C4-2B (cell line): Measurements from ENCODE around the gene MYZAP.

Source experiments
- H3K27ac ChIP-seq: fragments of 450-650 bp; 2 replicates; pipeline ENCODE4 v1.5.1; 2017
- ZFX ChIP-seq: fragments of 450-650 bp; IDR thresholded peaks from 2 replicates; pipeline ENCODE4 v1.6.1; 2017
- TF ChIP-seq, protein P1 (sequence below): fragments of 450-650 bp; conservative IDR thresholded peaks from 2 replicates; pipeline ENCODE4 v1.5.1; 2017; ENCODE audit warnings: mild to moderate bottlenecking

Gene MYZAP

DNA sequence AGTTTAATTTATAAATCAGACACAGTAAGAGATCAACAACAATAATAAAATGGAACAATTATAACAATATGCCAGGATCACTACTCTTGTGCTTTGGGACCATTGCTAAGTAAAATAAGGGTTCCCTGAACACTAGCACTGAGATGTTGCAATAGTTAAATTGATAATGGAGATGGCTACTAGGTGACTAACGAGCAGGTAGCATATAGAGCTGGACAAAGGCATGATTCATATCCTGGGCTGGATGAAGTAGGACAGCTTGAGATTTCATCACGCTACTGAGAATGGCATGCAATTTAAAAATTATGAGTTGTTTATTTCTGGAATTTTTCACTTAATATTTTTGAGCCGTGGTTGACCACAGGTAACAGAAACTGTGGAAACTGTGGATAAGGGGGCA, 20.7 kb upstream of the MYZAP start:
- no peak overlapping the region for H3K27ac ChIP-seq
- TF ChIP-seq, protein P1, sequence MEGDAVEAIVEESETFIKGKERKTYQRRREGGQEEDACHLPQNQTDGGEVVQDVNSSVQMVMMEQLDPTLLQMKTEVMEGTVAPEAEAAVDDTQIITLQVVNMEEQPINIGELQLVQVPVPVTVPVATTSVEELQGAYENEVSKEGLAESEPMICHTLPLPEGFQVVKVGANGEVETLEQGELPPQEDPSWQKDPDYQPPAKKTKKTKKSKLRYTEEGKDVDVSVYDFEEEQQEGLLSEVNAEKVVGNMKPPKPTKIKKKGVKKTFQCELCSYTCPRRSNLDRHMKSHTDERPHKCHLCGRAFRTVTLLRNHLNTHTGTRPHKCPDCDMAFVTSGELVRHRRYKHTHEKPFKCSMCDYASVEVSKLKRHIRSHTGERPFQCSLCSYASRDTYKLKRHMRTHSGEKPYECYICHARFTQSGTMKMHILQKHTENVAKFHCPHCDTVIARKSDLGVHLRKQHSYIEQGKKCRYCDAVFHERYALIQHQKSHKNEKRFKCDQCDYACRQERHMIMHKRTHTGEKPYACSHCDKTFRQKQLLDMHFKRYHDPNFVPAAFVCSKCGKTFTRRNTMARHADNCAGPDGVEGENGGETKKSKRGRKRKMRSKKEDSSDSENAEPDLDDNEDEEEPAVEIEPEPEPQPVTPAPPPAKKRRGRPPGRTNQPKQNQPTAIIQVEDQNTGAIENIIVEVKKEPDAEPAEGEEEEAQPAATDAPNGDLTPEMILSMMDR, result no peak
- no peak for TF ChIP-seq ZFX

DNA sequence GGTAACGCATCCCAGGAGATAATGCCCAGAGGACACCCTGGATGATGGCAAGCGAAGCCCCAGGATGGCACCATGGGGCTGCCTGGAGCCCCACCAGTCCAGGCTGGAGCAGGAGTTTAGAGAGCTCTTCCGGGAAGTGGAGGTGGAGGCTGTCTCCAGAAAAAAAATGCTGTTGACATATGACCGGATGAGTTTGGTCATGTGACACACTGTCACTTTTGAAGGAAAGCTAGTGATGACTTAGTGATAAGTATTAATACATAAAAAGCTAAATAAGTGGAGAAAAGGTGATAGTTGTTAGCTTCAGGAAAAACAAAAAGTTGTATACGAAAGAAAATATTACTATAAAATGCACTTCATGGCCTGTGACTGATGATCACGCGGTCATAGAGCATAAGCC, 20.0 kb upstream of the MYZAP start:
- no peak for TF ChIP-seq ZFX
- TF ChIP-seq, protein P1, result no peak
- no peak overlapping the region for H3K27ac ChIP-seq

DNA sequence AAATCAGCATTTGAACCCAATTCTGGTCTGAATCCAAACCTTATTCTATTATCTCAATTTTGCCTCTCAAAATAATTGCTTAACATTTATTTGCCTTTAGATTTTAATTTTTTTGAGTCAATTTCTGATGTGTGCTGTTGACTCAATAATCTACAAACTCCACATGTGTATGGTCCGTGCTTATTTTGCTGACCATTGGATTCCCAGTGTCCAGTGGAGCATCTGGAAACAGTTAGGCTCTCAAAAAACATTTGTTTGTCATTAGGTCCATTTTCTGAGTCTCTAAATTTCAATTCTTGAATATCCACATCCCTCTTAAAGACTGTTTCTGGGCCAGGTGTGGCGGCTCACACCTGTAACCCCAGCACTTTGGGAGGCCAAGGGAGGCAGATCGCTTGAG, 19.2 kb upstream of the MYZAP start:
- H3K27ac ChIP-seq, result no peak overlapping the region
- TF ChIP-seq, protein P1, result no peak
- no peak for TF ChIP-seq ZFX

DNA sequence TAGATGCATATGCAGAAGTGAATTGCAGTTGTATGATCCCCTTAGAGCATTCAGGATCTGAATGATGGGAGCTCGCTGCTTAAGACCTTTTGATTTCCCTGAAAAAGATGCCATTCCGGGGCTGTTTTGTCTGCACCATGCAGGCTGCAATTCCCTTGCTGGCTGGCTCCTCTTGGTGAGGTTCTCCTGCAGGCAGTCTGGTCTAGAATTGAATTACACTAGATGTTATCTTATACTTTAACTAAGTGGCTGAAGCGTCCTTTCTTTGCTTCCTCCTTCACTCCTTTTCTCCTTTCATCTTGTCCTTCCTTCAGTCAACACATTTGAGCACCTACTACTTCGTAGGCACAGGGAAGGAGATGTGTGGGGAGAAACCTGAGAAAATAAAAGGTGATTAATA, 18.6 kb upstream of the MYZAP start:
- H3K27ac ChIP-seq, result no peak overlapping the region
- no peak for TF ChIP-seq ZFX
- TF ChIP-seq, protein P1, result no peak

DNA sequence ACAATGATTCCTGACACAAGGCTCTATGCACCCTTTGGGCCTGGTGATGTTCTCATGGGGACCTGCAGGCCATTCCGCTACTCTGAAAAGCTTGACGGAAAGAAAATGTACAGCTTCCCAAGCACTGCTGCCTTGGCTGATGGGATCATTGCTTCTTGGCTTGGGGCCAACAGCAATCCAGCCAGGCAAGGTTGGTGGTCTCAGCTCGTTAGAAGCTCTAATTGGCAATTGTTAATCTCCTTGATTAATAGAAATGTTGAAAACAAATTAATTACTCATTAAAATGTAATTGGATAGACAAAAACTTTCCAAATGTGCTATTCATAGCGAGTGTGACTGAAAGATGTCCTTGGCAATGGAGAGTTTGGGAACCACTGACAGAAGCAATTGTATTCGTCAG, 16.3 kb upstream of the MYZAP start:
- no peak overlapping the region for H3K27ac ChIP-seq
- TF ChIP-seq, protein P1, result no peak
- no peak for TF ChIP-seq ZFX

DNA sequence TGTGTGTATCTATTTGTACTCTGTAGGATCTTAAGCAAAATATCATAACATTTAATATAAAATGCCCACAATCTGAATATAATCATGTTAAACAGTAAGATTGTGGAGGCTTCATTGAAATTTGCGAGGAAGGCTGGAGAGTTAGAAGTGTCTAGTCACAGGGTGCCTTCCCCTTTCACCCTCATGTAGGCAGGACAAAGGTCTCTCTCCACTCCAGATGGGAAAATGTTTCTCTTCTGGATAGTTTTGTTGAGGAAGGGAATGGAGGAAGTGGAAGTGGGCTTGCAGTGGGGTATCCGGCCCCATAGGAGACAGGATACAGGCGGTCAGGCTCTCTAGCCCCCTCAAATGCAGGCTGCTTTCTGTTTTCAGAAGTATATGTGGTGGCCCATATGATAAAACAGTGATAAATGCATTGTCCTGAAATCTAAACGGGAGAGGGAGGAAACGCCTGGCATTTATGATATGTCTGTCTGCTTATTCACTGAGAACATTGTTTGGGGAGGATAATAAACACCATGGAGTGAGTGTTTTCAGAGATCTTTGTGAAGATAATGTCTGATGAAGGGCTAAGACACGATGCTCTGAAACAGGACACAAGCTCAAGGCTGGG, 13.3 kb upstream of the MYZAP start:
- TF ChIP-seq ZFX, result no peak
- TF ChIP-seq, protein P1, result no peak
- no peak overlapping the region for H3K27ac ChIP-seq

DNA sequence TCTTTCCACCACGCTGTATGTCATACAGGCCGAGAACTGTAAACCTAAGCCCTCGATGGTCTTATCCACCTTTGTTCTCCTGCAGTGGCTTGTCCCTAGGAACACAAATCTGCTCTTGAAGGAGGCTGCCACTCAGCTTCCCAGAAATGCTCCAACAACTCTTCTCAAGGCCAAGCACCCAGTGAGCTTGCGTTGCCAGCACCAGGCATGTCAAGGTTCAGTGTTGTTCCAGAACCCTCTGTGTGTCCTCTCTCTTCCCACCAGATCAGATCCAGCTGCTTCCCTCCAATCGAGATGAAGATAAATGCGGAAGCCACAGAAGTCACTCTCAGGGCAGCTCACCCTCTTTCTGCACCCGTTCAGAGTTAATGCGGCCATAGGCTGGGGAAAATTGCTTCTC, 11.3 kb upstream of the MYZAP start:
- no peak overlapping the region for H3K27ac ChIP-seq
- TF ChIP-seq, protein P1, result no peak
- TF ChIP-seq ZFX, result no peak
